Neural progenitor cell (in vitro differentiated cells): ENCODE measurements around the gene DQX1.

Source experiments
- CTCF ChIP-seq: fragments of 200-600 bp; sonication (generic); IDR thresholded peaks from 2 replicates; pipeline ENCODE4 v1.5.1; 2017; ENCODE audit warnings: antibody characterized with exemption, mild to moderate bottlenecking
- EZH2 ChIP-seq: fragments of 200-600 bp; sonication (generic); IDR thresholded peaks from 2 replicates; pipeline ENCODE4 v1.6.1; 2017; ENCODE audit warnings: antibody characterized with exemption, mild to moderate bottlenecking, moderate library complexity

GRCh38 chr2:74515271-74515980 lies 10.6 kb downstream of the DQX1 start:
- no peak for TF ChIP-seq CTCF
- TF ChIP-seq EZH2, result peak; percentile 95
